Measurements from ENCODE around the gene NCOA1. TPM values are rescaled to one million over a fixed set of nuclear protein-coding genes. Genes with fewer than 3 reads are reported as not detected.

The NCOA1 gene
- total and polyA plus RNA-seq, 10 of the 15 experiments (the other 5 are each of a cell fraction or from before 2014, with no cell fraction given), result 1.8 to 35.6 (median 6.1) TPM

DNA sequence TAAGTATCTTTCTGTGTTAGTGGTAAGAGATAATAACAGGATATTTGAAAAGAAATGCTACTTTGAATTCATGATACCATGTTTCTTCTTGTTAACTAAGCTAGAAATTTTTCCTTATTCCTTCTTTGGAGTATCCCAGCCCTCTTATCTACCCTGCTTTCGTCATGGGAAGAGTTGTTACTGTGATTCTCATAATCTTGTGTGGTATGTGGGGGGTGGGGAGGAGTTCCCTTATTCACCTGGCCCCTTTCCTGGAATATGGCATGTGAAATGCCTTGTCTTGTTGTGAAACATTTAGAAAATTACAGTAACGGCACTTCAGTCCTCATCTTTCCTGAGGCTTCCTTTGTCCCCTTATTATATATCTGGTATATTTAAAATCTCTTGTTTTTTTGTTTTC, 129.9 kb downstream of the NCOA1 start (continued):
- TF ChIP-seq, protein P1, sequence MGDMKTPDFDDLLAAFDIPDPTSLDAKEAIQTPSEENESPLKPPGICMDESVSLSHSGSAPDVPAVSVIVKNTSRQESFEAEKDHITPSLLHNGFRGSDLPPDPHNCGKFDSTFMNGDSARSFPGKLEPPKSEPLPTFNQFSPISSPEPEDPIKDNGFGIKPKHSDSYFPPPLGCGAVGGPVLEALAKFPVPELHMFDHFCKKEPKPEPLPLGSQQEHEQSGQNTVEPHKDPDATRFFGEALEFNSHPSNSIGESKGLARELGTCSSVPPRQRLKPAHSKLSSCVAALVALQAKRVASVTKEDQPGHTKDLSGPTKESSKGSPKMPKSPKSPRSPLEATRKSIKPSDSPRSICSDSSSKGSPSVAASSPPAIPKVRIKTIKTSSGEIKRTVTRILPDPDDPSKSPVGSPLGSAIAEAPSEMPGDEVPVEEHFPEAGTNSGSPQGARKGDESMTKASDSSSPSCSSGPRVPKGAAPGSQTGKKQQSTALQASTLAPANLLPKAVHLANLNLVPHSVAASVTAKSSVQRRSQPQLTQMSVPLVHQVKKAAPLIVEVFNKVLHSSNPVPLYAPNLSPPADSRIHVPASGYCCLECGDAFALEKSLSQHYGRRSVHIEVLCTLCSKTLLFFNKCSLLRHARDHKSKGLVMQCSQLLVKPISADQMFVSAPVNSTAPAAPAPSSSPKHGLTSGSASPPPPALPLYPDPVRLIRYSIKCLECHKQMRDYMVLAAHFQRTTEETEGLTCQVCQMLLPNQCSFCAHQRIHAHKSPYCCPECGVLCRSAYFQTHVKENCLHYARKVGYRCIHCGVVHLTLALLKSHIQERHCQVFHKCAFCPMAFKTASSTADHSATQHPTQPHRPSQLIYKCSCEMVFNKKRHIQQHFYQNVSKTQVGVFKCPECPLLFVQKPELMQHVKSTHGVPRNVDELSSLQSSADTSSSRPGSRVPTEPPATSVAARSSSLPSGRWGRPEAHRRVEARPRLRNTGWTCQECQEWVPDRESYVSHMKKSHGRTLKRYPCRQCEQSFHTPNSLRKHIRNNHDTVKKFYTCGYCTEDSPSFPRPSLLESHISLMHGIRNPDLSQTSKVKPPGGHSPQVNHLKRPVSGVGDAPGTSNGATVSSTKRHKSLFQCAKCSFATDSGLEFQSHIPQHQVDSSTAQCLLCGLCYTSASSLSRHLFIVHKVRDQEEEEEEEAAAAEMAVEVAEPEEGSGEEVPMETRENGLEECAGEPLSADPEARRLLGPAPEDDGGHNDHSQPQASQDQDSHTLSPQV (IDR thresholded peaks at IDR 0.05), result no peak
- TF ChIP-seq CEBPB (IDR thresholded peaks at IDR 0.05; ENCODE audit: borderline replicate concordance in 1 of 2, low read depth in 2 of 2, low read length in 2 of 2), result no peak

DNA sequence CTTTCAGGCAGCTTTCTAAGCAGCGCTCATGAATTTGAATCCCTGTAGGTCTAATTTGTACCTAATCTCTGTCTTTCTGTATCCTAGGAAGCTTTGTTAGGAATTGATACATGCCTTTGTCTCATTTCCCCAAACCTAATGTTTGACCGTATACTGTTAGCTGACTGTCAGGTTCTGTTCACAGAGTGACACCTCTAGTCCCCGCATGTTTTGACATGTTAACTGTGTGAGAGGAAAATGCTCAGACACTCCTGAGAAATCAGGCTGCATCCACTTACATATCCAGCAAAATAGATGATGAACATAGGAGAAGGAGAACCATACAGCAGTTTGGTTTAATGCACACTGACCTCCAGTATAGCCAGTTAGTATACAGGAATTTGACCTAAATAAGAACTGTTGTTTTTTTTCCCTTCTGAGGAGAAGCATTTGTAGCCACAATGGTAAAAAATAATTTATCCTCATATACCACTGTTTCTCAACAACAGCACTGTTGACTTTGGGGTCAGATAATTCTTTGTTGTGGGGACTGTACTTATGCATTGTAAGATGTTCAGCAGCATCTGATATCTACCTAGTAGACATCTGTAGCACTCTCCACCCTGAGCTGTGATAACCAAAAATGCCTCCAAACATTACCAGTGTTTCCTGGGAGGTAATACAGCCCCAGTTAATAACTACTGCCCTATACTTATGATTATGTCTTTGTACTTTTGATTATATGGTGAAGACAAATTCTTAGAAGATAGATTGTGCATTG, 130.9 kb downstream of the NCOA1 start:
- RAD21 ChIA-PET (ENCODE audit: unreplicated experiment), result no interaction called here
- no peaks in the 10 kb centered on the region for H3K4me1 ChIP-seq (ENCODE audit: control insufficient read depth, insufficient read depth, low read length)
- H2AFZ ChIP-seq (ENCODE audit: control insufficient read depth, low read depth, low read length), result no peak overlapping the region
- no peak overlapping the region for H3K9ac ChIP-seq (ENCODE audit: control insufficient read depth, insufficient read depth, low read length)
- H3K36me3 ChIP-seq (ENCODE audit: control insufficient read depth in 2 of 2, insufficient read depth in 2 of 2, low read length in 1 of 2), result no peaks in the 10 kb centered on the region; a peak in 3 of 4 replicates
- no peaks in the 10 kb centered on the region for H3K9me3 ChIP-seq (replicated peaks; ENCODE audit: control insufficient read depth, insufficient read depth, low read length)
- no peak for ATAC-seq
- SMC1A ChIA-PET (ENCODE audit: uncharacterized antibody, unreplicated experiment), result interaction anchor here (1.1 kb wide), 1 partner anchor 9 kb away, joined by 4 read pairs; no protein-coding TSS in a partner anchor
- H3K4me3 ChIP-seq, result no peak overlapping the region
- in situ Hi-C loops (cut with MboI), result no loop called here
- H3K27me3 ChIP-seq (replicated peaks in 1 of 2; ENCODE audit: control insufficient read depth in 2 of 2, insufficient read depth in 2 of 2, low read length in 1 of 2), result no peaks in the 10 kb centered on the region
- intact Hi-C loops (cut with micrococcal nuclease; ENCODE audit: unreplicated experiment), result no loop called here
- no peak overlapping the region for H3K4me2 ChIP-seq (ENCODE audit: control insufficient read depth, insufficient read depth)
- H3K79me2 ChIP-seq (ENCODE audit: control insufficient read depth, insufficient read depth, low read length), result no peaks in the 10 kb centered on the region
- WGBS (ENCODE audit: insufficient coverage, insufficient replicate concordance, low lambda C conversion rate, missing lambda C conversion rate), result 62% methylated on average over 3 of the region's 3 CpGs
- POLR2A ChIA-PET, result no interaction called here
- no peak overlapping the region for H3K27ac ChIP-seq (ENCODE audit: control insufficient read depth, insufficient read depth)
- DNase-seq (ENCODE audit: low read depth, low spot score), result no peak
- H4K20me1 ChIP-seq (ENCODE audit: control insufficient read depth, insufficient read depth), result no peaks in the 10 kb centered on the region
- CTCF ChIA-PET, result no interaction called here
- no peak for FAIRE-seq
- BruUV-seq (replicated peaks), result no TSS peak
- no peak for TF ChIP-seq JUNB (IDR thresholded peaks at IDR 0.05)
- TF ChIP-seq, protein P2, sequence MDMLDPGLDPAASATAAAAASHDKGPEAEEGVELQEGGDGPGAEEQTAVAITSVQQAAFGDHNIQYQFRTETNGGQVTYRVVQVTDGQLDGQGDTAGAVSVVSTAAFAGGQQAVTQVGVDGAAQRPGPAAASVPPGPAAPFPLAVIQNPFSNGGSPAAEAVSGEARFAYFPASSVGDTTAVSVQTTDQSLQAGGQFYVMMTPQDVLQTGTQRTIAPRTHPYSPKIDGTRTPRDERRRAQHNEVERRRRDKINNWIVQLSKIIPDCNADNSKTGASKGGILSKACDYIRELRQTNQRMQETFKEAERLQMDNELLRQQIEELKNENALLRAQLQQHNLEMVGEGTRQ (IDR thresholded peaks at IDR 0.05; ENCODE audit: borderline replicate concordance, low read depth, low read length), result no peak
- TF ChIP-seq EGR1 (IDR thresholded peaks at IDR 0.05; ENCODE audit: borderline replicate concordance in 1 of 2, low read depth in 2 of 2, low read length in 2 of 2), result no peak
- TF ChIP-seq ZNF24 (IDR thresholded peaks at IDR 0.05), result no peak
- TF ChIP-seq PAX5 (IDR thresholded peaks at IDR 0.05; ENCODE audit: borderline replicate concordance, low read depth, low read length), result no peak
- TF ChIP-seq NFYA (IDR thresholded peaks at IDR 0.05; ENCODE audit: borderline replicate concordance, low read depth, low read length), result no peak
- TF ChIP-seq WRNIP1 (IDR thresholded peaks at IDR 0.05; ENCODE audit: borderline replicate concordance, low read depth, low read length), result no peak
- TF ChIP-seq CBX5 (IDR thresholded peaks at IDR 0.05; ENCODE audit: low read depth), result no peak
- no peak for TF ChIP-seq ESRRA (IDR thresholded peaks at IDR 0.05; ENCODE audit: low read length)
- no peak for TF ChIP-seq FOXM1 (IDR thresholded peaks at IDR 0.05; ENCODE audit: low read depth, low read length)
- no peak for TF ChIP-seq RFX5 (IDR thresholded peaks at IDR 0.05; ENCODE audit: low read depth, low read length)
- no peak for TF ChIP-seq EED (IDR thresholded peaks at IDR 0.05; ENCODE audit: low read depth)
- TF ChIP-seq, protein P3, sequence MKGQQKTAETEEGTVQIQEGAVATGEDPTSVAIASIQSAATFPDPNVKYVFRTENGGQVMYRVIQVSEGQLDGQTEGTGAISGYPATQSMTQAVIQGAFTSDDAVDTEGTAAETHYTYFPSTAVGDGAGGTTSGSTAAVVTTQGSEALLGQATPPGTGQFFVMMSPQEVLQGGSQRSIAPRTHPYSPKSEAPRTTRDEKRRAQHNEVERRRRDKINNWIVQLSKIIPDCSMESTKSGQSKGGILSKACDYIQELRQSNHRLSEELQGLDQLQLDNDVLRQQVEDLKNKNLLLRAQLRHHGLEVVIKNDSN (IDR thresholded peaks at IDR 0.05; ENCODE audit: borderline replicate concordance, extremely low read length, insufficient read depth, low read depth, low read length), result no peak
- TF ChIP-seq NFIC (IDR thresholded peaks at IDR 0.05; ENCODE audit: low read depth, low read length), result no peak

Data from GM12878 (cell line).